ENCODE results near the gene TMEM132D. TPM values are rescaled to one million over a fixed set of nuclear protein-coding genes. Genes with fewer than 3 reads are reported as not detected.

Gene TMEM132D
- total RNA-seq, 1 experiment from 2014 or later = not detected

- in situ Hi-C loops (cut with HindIII; ENCODE audit: low pct_unique_long_range_greater_than_20kb, low sequenced_read_pairs) (no loop called here), intact Hi-C loops (cut with micrococcal nuclease; ENCODE audit: unreplicated experiment) (no loop called here)
- Histone ChIP-seq H3K4me3 (ENCODE audit: low read depth in 2 of 2, low read length in 2 of 2) (no peak overlapping the region), H3K9me3 (ENCODE audit: control insufficient read depth, insufficient read depth, low read depth, low read length) (no peaks in the 10 kb centered on the region), H3K27me3 (ENCODE audit: control insufficient read depth, insufficient read depth, low read length) (no peaks in the 10 kb centered on the region; the same call in 1 of the 2 replicates), H3K36me3 (ENCODE audit: control insufficient read depth, insufficient read depth, low read length) (no peaks in the 10 kb centered on the region), H3K4me1 (ENCODE audit: control insufficient read depth, insufficient read depth, low read length) (no peaks in the 10 kb centered on the region), H3K27ac (ENCODE audit: low read length) (no peak overlapping the region)
- no TSS peak for BruUV-seq (replicated peaks)
- DNase-seq (ENCODE audit: low read depth, low spot score) (no peak), ATAC-seq (no peak)
- ChIA-PET CTCF (no interaction called here), POLR2A (no interaction called here)
- TF ChIP-seq REST (IDR thresholded peaks at IDR 0.05; ENCODE audit: insufficient read depth in 1 of 2, low read depth in 2 of 2, low read length in 1 of 2) = no peak
- TF ChIP-seq CTCF (IDR thresholded peaks at IDR 0.05) = no peak
Measured at GRCh38 chr12:129106772-129107171, 797.1 kb downstream of the TMEM132D start.

GRCh38 chr12:129103231-129103630 is 800.6 kb downstream of the TMEM132D start:
- no peaks in the 10 kb centered on the region for H3K36me3 ChIP-seq (ENCODE audit: control insufficient read depth, insufficient read depth, low read length)
- intact Hi-C loops (cut with micrococcal nuclease; ENCODE audit: unreplicated experiment) (no loop called here), in situ Hi-C loops (cut with HindIII; ENCODE audit: low pct_unique_long_range_greater_than_20kb, low sequenced_read_pairs) (no loop called here)
- ChIA-PET CTCF (no interaction called here), POLR2A (no interaction called here)
- no peak overlapping the region for H3K4me3 ChIP-seq (ENCODE audit: low read depth in 2 of 2, low read length in 2 of 2)
- ATAC-seq (no peak), DNase-seq (ENCODE audit: low read depth, low spot score) (no peak)
- TF ChIP-seq SIN3A (IDR thresholded peaks at IDR 0.05; ENCODE audit: borderline replicate concordance, insufficient read depth, low read depth, low read length) = no peak
- no peak for TF ChIP-seq REST (IDR thresholded peaks at IDR 0.05; ENCODE audit: insufficient read depth in 1 of 2, low read depth in 2 of 2, low read length in 1 of 2)
- no peak for TF ChIP-seq POLR2AphosphoS5 (IDR thresholded peaks at IDR 0.05; ENCODE audit: low read depth, low read length)
- TF ChIP-seq CTCF (IDR thresholded peaks at IDR 0.05) = no peak
- TF ChIP-seq TCF7L2 (IDR thresholded peaks at IDR 0.05; ENCODE audit: low read depth, low read length) = no peak
- H3K27me3 ChIP-seq (ENCODE audit: control insufficient read depth, insufficient read depth, low read length) = no peaks in the 10 kb centered on the region
- H3K27ac ChIP-seq (ENCODE audit: low read length) = no peak overlapping the region
- no peaks in the 10 kb centered on the region for H3K4me1 ChIP-seq (ENCODE audit: control insufficient read depth, insufficient read depth, low read length)
- BruUV-seq (replicated peaks) = no TSS peak
- no peaks in the 10 kb centered on the region for H3K9me3 ChIP-seq (ENCODE audit: control insufficient read depth, insufficient read depth, low read depth, low read length)
